NAMALWA (cell line): ENCODE measurements around the gene STK11IP.
"Not testable (repeated sequence)": the region's sequence is repeated elsewhere in the genome, so short reads cannot be mapped to it uniquely, and the experiment has no call there.

Experiments used
- DNase-seq: peaks from one replicate; pipeline ENCODE4 v3.0.0-alpha.2; 2015; ENCODE audit warnings: low spot score

The STK11IP gene

GRCh38 chr2:219650426-219651248, 53.0 kb downstream of the STK11IP start:
- no peak for DNase-seq

GRCh38 chr2:219651656-219652055, 54.0 kb downstream of the STK11IP start:
- DNase-seq: not testable (repeated sequence)

- no peak for DNase-seq
Observed at GRCh38 chr2:219656526-219656925, 58.9 kb downstream of the STK11IP start.

- no peak for DNase-seq
Observed at GRCh38 chr2:219658196-219658846, 60.7 kb downstream of the STK11IP start.

GRCh38 chr2:219658874-219659273, 61.2 kb downstream of the STK11IP start:
- no peak for DNase-seq

- no peak for DNase-seq
Observed at GRCh38 chr2:219661197-219661954, 63.7 kb downstream of the STK11IP start.

- no peak for DNase-seq
Observed at GRCh38 chr2:219661955-219662395, 64.3 kb downstream of the STK11IP start.

GRCh38 chr2:219662566-219662965, 64.9 kb downstream of the STK11IP start:
- no peak for DNase-seq

GRCh38 chr2:219663116-219663762, 65.6 kb downstream of the STK11IP start:
- no peak for DNase-seq

- DNase-seq: no peak
Observed at GRCh38 chr2:219664041-219664440, 66.4 kb downstream of the STK11IP start.

GRCh38 chr2:219664944-219665343, 67.3 kb downstream of the STK11IP start:
- no peak for DNase-seq

- DNase-seq: no peak
Observed at GRCh38 chr2:219665926-219666325, 68.3 kb downstream of the STK11IP start.
